PC-3 (cell line): ENCODE results near the gene DEK. TPM values are rescaled to one million over a fixed set of nuclear protein-coding genes. Genes with fewer than 3 reads are reported as not detected.
"Not testable (repeated sequence)": the region's sequence is repeated elsewhere in the genome, so short reads cannot be mapped to it uniquely, and the experiment has no call there.

Source experiments
- ATAC-seq: fragments of 200-7000 bp; cut with Tn5 transposase; 2 replicates; pipeline ENCODE4 v1.9.1; 2020; ENCODE audit warnings: mild to moderate bottlenecking, moderate library complexity
- BruUV-seq: library from RNA; stranded (reverse); fragments of 400-500 nt; replicated peaks from 2 replicates; lab custom pipeline; 2021; lab: Mats Ljungman, UMichigan
- CTCF ChIA-PET: fragments of 300-600 bp; sonication (Branson Sonifier 250); formaldehyde crosslinking; loops from one replicate; lab custom pipeline; 2022; ENCODE audit warnings: antibody characterized with exemption; lab: Charles Lee
- POLR2A ChIA-PET: fragments of 300-600 bp; sonication (Branson Sonifier 250); formaldehyde crosslinking; loops from one replicate; lab custom pipeline; 2022; ENCODE audit warnings: antibody characterized with exemption; ENCODE audit not compliant: unreplicated experiment; lab: Charles Lee
- DNase-seq: peaks from one replicate; pipeline ENCODE4 v3.0.0-alpha.2; 2015
- H2AFZ ChIP-seq: fragments of 300-600 bp; sonication (generic); 2 replicates; pipeline ENCODE4 v1.6.0; 2016; ENCODE audit warnings: antibody characterized with exemption, low read length
- H3F3A ChIP-seq: fragments of 300-600 bp; sonication (generic); one replicate; pipeline ENCODE4 v1.6.0; 2017; ENCODE audit warnings: antibody characterized with exemption, low read length, control low read depth, mild to moderate bottlenecking; ENCODE audit not compliant: unreplicated experiment
- H3K27ac ChIP-seq: fragments of 300-600 bp; sonication (generic); 2 replicates; pipeline ENCODE4 v1.5.1; 2016; ENCODE audit warnings: mild to moderate bottlenecking, low read length
- H3K27me3 ChIP-seq: fragments of 300-600 bp; sonication (generic); 2 replicates; pipeline ENCODE4 v1.6.1; 2016; ENCODE audit warnings: low read length, mixed read lengths
- H3K36me3 ChIP-seq: fragments of 300-600 bp; sonication (generic); 2 replicates; pipeline ENCODE4 v1.6.1; 2016; ENCODE audit warnings: low read depth, mixed run types, low read length, mixed read lengths
- H3K4me1 ChIP-seq: fragments of 300-600 bp; sonication (generic); 2 replicates; pipeline ENCODE4 v1.5.1; 2016; ENCODE audit warnings: low read length; ENCODE audit not compliant: insufficient read depth
- H3K4me2 ChIP-seq: fragments of 300-600 bp; sonication (generic); 2 replicates; pipeline ENCODE4 v1.6.0; 2016; ENCODE audit warnings: low read length
- H3K4me3 ChIP-seq: fragments of 300-600 bp; sonication (generic); 2 replicates; pipeline ENCODE4 v1.5.1; 2016; ENCODE audit warnings: mild to moderate bottlenecking, low read length, mixed read lengths
- H3K79me2 ChIP-seq: fragments of 300-600 bp; sonication (generic); 2 replicates; pipeline ENCODE4 v1.6.1; 2017; ENCODE audit warnings: low read length, mixed read lengths
- H3K9ac ChIP-seq: fragments of 300-600 bp; sonication (generic); 2 replicates; pipeline ENCODE4 v1.6.0; 2016; ENCODE audit warnings: mild to moderate bottlenecking, low read length
- H3K9me2 ChIP-seq: fragments of 300-600 bp; sonication (generic); replicated peaks from 2 replicates; pipeline ENCODE4 v1.6.1; 2016; ENCODE audit warnings: mixed run types, low read length, mixed read lengths
- H3K9me3 ChIP-seq: fragments of 300-600 bp; sonication (generic); 2 replicates; pipeline ENCODE4 v1.6.1; 2016; ENCODE audit warnings: low read length, mixed read lengths
- H4K20me1 ChIP-seq: fragments of 300-600 bp; sonication (generic); 2 replicates; pipeline ENCODE4 v1.6.1; 2016; ENCODE audit warnings: low read length, mixed read lengths
- CTCF ChIP-seq: fragments of 300-600 bp; sonication (generic); conservative IDR thresholded peaks from 2 replicates; pipeline ENCODE4 v1.5.1; 2017; ENCODE audit warnings: antibody characterized with exemption, low read depth, mild to moderate bottlenecking, low read length
- EZH2 ChIP-seq: fragments of 300-600 bp; sonication (generic); IDR thresholded peaks from one replicate; pipeline ENCODE4 v1.6.1; 2017; ENCODE audit warnings: antibody characterized with exemption, mild to moderate bottlenecking, low read length; ENCODE audit not compliant: unreplicated experiment
- EZH2phosphoT487 ChIP-seq: fragments of 300-600 bp; sonication (generic); IDR thresholded peaks from 2 replicates; pipeline ENCODE4 v1.6.1; 2018; ENCODE audit warnings: mild to moderate bottlenecking, antibody characterized with exemption, low read length, borderline replicate concordance
- intact Hi-C: fragments of 100-400 bp; cut with micrococcal nuclease; formaldehyde crosslinking; loops from 2 replicates; pipeline ENCODE4 v1.9.0; 2023
- total RNA-seq: library from RNA; depleted of rRNA; stranded (reverse); fragments of >200 nt; gene quantifications from 2 replicates; pipeline ENCODE4 v1.2.3, GENCODE V29; 2014

Gene DEK
- total RNA-seq, 1 experiment from 2014 or later: 155 TPM

- no TSS peak for BruUV-seq
- POLR2A ChIA-PET: no interaction called here
- CTCF ChIA-PET: no interaction called here
- Histone ChIP-seq H3K9me3 (no peaks in the 10 kb centered on the region), H3K4me2 (no peak overlapping the region), H3K4me3 (no peak overlapping the region), H3F3A (no peaks in the 10 kb centered on the region), H3K36me3 (peaks cover 49% of the 10 kb centered on the region), H3K79me2 (peaks cover 50% of the 10 kb centered on the region), H3K9me2 (no peaks in the 10 kb centered on the region), H3K9ac (no peak overlapping the region), H2AFZ (no peak overlapping the region), H3K27me3 (no peaks in the 10 kb centered on the region), H4K20me1 (peaks cover 6% of the 10 kb centered on the region; the same call in 1 of the 2 replicates), H3K27ac (no peak overlapping the region), H3K4me1 (no peaks in the 10 kb centered on the region)
- ATAC-seq (no peak), DNase-seq (no peak)
- intact Hi-C loops: no loop called here
- TF ChIP-seq EZH2phosphoT487 (no peak), EZH2 (no peak), CTCF (no peak)
Measured at GRCh38 chr6:18234564-18234963, 29.8 kb downstream of the DEK start.

- Histone ChIP-seq H3K36me3 (peaks cover 48% of the 10 kb centered on the region), H3K79me2 (peaks cover 48% of the 10 kb centered on the region)
- not testable (repeated sequence) for H3K4me2 ChIP-seq
Measured at GRCh38 chr6:18233770-18234169, 30.6 kb downstream of the DEK start.

GRCh38 chr6:18231856-18232255 lies 32.5 kb downstream of the DEK start:
- H3K9me2 ChIP-seq, H3F3A ChIP-seq, H3K27ac ChIP-seq, H3K4me1 ChIP-seq, H3K4me3 ChIP-seq, H3K9me3 ChIP-seq, H3K27me3 ChIP-seq, H4K20me1 ChIP-seq, CTCF ChIA-PET, H2AFZ ChIP-seq, POLR2A ChIA-PET, BruUV-seq, H3K9ac ChIP-seq, intact Hi-C loops, DNase-seq, ATAC-seq, H3K4me2 ChIP-seq: not testable (repeated sequence)
- Histone ChIP-seq H3K36me3 (peaks cover 47% of the 10 kb centered on the region), H3K79me2 (peaks cover 51% of the 10 kb centered on the region)

More at GRCh38 chr6:18233770-18234169, 30.6 kb downstream of the DEK start:
- intact Hi-C loops, H3K4me1 ChIP-seq, CTCF ChIA-PET, H3K27ac ChIP-seq, H3F3A ChIP-seq, H3K9me2 ChIP-seq, BruUV-seq, DNase-seq, H3K9me3 ChIP-seq, H2AFZ ChIP-seq, H3K4me3 ChIP-seq, H3K27me3 ChIP-seq, ATAC-seq, POLR2A ChIA-PET, H3K9ac ChIP-seq, H4K20me1 ChIP-seq: not testable (repeated sequence)

GRCh38 chr6:18228590-18228989 lies 35.7 kb downstream of the DEK start:
- DNase-seq, H2AFZ ChIP-seq, H3K4me3 ChIP-seq, intact Hi-C loops, H3K4me1 ChIP-seq, ATAC-seq, H3K9me2 ChIP-seq, BruUV-seq, H3K27me3 ChIP-seq, H3K27ac ChIP-seq, H3K4me2 ChIP-seq, H4K20me1 ChIP-seq, CTCF ChIA-PET, H3K9me3 ChIP-seq, H3F3A ChIP-seq, POLR2A ChIA-PET, H3K9ac ChIP-seq: not testable (repeated sequence)
- Histone ChIP-seq H3K36me3 (peaks cover 48% of the 10 kb centered on the region), H3K79me2 (peaks cover 25% of the 10 kb centered on the region)

GRCh38 chr6:18227166-18227565 lies 37.2 kb downstream of the DEK start:
- H2AFZ ChIP-seq, H3K4me1 ChIP-seq, intact Hi-C loops, H3K9me2 ChIP-seq, H3K9me3 ChIP-seq, ATAC-seq, H3K27me3 ChIP-seq, H3K4me2 ChIP-seq, POLR2A ChIA-PET, H3K27ac ChIP-seq, H3K9ac ChIP-seq, BruUV-seq, DNase-seq, H4K20me1 ChIP-seq, H3F3A ChIP-seq, CTCF ChIA-PET, H3K4me3 ChIP-seq: not testable (repeated sequence)
- Histone ChIP-seq H3K79me2 (peaks cover 18% of the 10 kb centered on the region), H3K36me3 (peaks cover 60% of the 10 kb centered on the region)

- peaks cover 12% of the 10 kb centered on the region for H3K79me2 ChIP-seq
- ATAC-seq, CTCF ChIA-PET, POLR2A ChIA-PET, H3K27me3 ChIP-seq, BruUV-seq, intact Hi-C loops, H3K4me1 ChIP-seq, H2AFZ ChIP-seq, H3K9ac ChIP-seq, H3F3A ChIP-seq, H4K20me1 ChIP-seq, H3K9me3 ChIP-seq, H3K27ac ChIP-seq, H3K4me2 ChIP-seq, DNase-seq, H3K4me3 ChIP-seq, H3K9me2 ChIP-seq: not testable (repeated sequence)
- peaks cover 59% of the 10 kb centered on the region for H3K36me3 ChIP-seq
Measured at GRCh38 chr6:18226451-18227105, 37.8 kb downstream of the DEK start.
